Glutamatergic neuron (in vitro differentiated cells): ENCODE results near the gene COMMD10. TPM values are rescaled to one million over a fixed set of nuclear protein-coding genes. Genes with fewer than 3 reads are reported as not detected.

Experiments
- DNase-seq: peaks from one replicate; pipeline ENCODE4 v3.0.0; 2022
- H3K27ac Mint-ChIP-seq: one replicate; pipeline ENCODE4 v1.8.0; 2020; ENCODE audit warnings: mild to moderate bottlenecking, mixed read lengths, inconsistent platforms; ENCODE audit not compliant: unreplicated experiment
- H3K27me3 Mint-ChIP-seq: one replicate; pipeline ENCODE4 v1.8.0; 2020; ENCODE audit warnings: mild to moderate bottlenecking, moderate library complexity, mixed read lengths, inconsistent platforms; ENCODE audit not compliant: unreplicated experiment
- H3K36me3 Mint-ChIP-seq: one replicate; pipeline ENCODE4 v1.8.0; 2020; ENCODE audit warnings: mild to moderate bottlenecking, mixed read lengths, inconsistent platforms; ENCODE audit not compliant: unreplicated experiment
- H3K4me1 Mint-ChIP-seq: one replicate; pipeline ENCODE4 v1.8.0; 2020; ENCODE audit warnings: mild to moderate bottlenecking, low read depth, mixed read lengths, inconsistent platforms; ENCODE audit not compliant: unreplicated experiment
- H3K4me3 Mint-ChIP-seq: one replicate; pipeline ENCODE4 v1.8.0; 2020; ENCODE audit warnings: mild to moderate bottlenecking, mixed read lengths, inconsistent platforms; ENCODE audit not compliant: unreplicated experiment
- H3K9me3 Mint-ChIP-seq: one replicate; pipeline ENCODE4 v1.8.0; 2020; ENCODE audit warnings: mild to moderate bottlenecking, moderate library complexity, mixed read lengths, inconsistent platforms; ENCODE audit not compliant: unreplicated experiment
- CTCF ChIP-seq: fragments of 200-600 bp; sonication (generic); IDR thresholded peaks from one replicate; pipeline ENCODE4 v1.5.0; 2021; ENCODE audit not compliant: partially characterized antibody, unreplicated experiment
- total RNA-seq: library from RNA; stranded (reverse); fragmentation: NEBNext Ultra II Directional; extraction: Animal tissue kit (Norgen Biotek cat#: 25700); gene quantifications from one replicate; pipeline ENCODE4 v1.2.1, GENCODE V29; 2021; ENCODE audit not compliant: unreplicated experiment

The COMMD10 gene
- total RNA-seq, 1 donor from 2014 or later = 22.9 TPM

- Mint-ChIP-seq H3K36me3 (peaks cover 17% of the 10 kb centered on the region), H3K9me3 (peaks cover 1% of the 10 kb centered on the region), H3K27ac (no peak overlapping the region), H3K4me3 (no peak overlapping the region), H3K4me1 (no peaks in the 10 kb centered on the region), H3K27me3 (no peaks in the 10 kb centered on the region)
- no peak for TF ChIP-seq CTCF
- no peak for DNase-seq
Measured at GRCh38 chr5:116275282-116275681, 190.5 kb downstream of the COMMD10 start.

GRCh38 chr5:116276952-116277351 lies 192.1 kb downstream of the COMMD10 start:
- DNase-seq = no peak

GRCh38 chr5:116280149-116280803 lies 195.5 kb downstream of the COMMD10 start:
- DNase-seq = no peak
- H3K4me1 Mint-ChIP-seq = no peaks in the 10 kb centered on the region
- no peak overlapping the region for H3K27ac Mint-ChIP-seq
- H3K36me3 Mint-ChIP-seq = peaks cover 12% of the 10 kb centered on the region
- no peaks in the 10 kb centered on the region for H3K27me3 Mint-ChIP-seq
- no peak for TF ChIP-seq CTCF
- peaks cover 1% of the 10 kb centered on the region for H3K9me3 Mint-ChIP-seq
- no peak overlapping the region for H3K4me3 Mint-ChIP-seq

More at GRCh38 chr5:116276952-116277351, 192.1 kb downstream of the COMMD10 start:
- no peak for TF ChIP-seq CTCF
- Mint-ChIP-seq H3K27ac (no peak overlapping the region), H3K4me3 (no peak overlapping the region), H3K36me3 (peaks cover 17% of the 10 kb centered on the region), H3K4me1 (no peaks in the 10 kb centered on the region), H3K9me3 (peaks cover 1% of the 10 kb centered on the region), H3K27me3 (no peaks in the 10 kb centered on the region)

GRCh38 chr5:116281309-116281708 lies 196.5 kb downstream of the COMMD10 start:
- DNase-seq = no peak
- Mint-ChIP-seq H3K27ac (no peak overlapping the region), H3K36me3 (peaks cover 8% of the 10 kb centered on the region), H3K4me1 (no peaks in the 10 kb centered on the region), H3K9me3 (peaks cover 1% of the 10 kb centered on the region), H3K27me3 (no peaks in the 10 kb centered on the region), H3K4me3 (no peak overlapping the region)
- no peak for TF ChIP-seq CTCF

GRCh38 chr5:116288524-116288923 lies 203.7 kb downstream of the COMMD10 start:
- no peak for DNase-seq
- Mint-ChIP-seq H3K9me3 (peaks cover 5% of the 10 kb centered on the region), H3K4me1 (no peaks in the 10 kb centered on the region), H3K27me3 (no peaks in the 10 kb centered on the region), H3K4me3 (no peak overlapping the region), H3K36me3 (peaks cover 14% of the 10 kb centered on the region), H3K27ac (no peak overlapping the region)
- no peak for TF ChIP-seq CTCF
